Esophagus squamous epithelium (tissue), 5 donors: ENCODE data around the gene SMARCA2. TPM values are rescaled to one million over a fixed set of nuclear protein-coding genes. Genes with fewer than 3 reads are reported as not detected.

ENCODE experiments used
- DNase-seq: peaks from one replicate; lab custom pipeline; 2025; lab: John Stamatoyannopoulos, UW
- H3K27ac ChIP-seq, 4 donors: fragments of 200-600 bp; sonication (generic); one replicate each; pipeline ENCODE4 v1.5.1; 2016 to 2019; ENCODE audit warnings: mild to moderate bottlenecking in 1 of 4
- H3K27me3 ChIP-seq, 4 donors: fragments of 200-600 bp; sonication (generic); 1 replicate in 3 of 4; 2 replicates in 1 of 4; pipeline versions ENCODE4 v1.5.1 to v1.6.0; 2017 to 2021; ENCODE audit warnings: antibody characterized with exemption in 1 of 4
- H3K36me3 ChIP-seq, 3 donors: fragments of 200-600 bp; sonication (generic); one replicate each; pipeline ENCODE4 v1.5.1; 2016 to 2019
- H3K4me1 ChIP-seq, 3 donors: fragments of 200-600 bp; sonication (generic); one replicate each; pipeline ENCODE4 v1.5.1; 2017 to 2019
- H3K4me3 ChIP-seq, 4 donors: fragments of 200-600 bp; sonication (generic); 1 replicate in 3 of 4; 2 replicates in 1 of 4; pipeline ENCODE4 v1.5.1; 2016 to 2019; ENCODE audit warnings: mild to moderate bottlenecking in 2 of 4, moderate library complexity in 1 of 4
- H3K9me3 ChIP-seq, 3 donors: fragments of 200-600 bp; sonication (generic); one replicate each; pipeline ENCODE4 v1.5.1; 2016 to 2019
- POLR2A ChIP-seq, 4 donors: fragments of 450-650 bp; IDR thresholded peaks; one replicate each; pipeline ENCODE4 v1.6.1; 2017; ENCODE audit warnings: antibody characterized with exemption in 4 of 4, mild to moderate bottlenecking in 4 of 4, moderate library complexity in 3 of 4
- WGBS, 2 donors: methylation state at CpG; one replicate each; pipeline ENCODE4 v1.1.5; 2018; 5-methylcytosine and 5-hydroxymethylcytosine counted together
- intact Hi-C: fragments of 100-400 bp; cut with DNase I; formaldehyde crosslinking; loops from one replicate; pipeline ENCODE4 v1.15.0; 2022
- total RNA-seq, 4 donors: library from RNA; depleted of rRNA; stranded (reverse); fragments of >200 nt; gene quantifications; one replicate each; pipeline ENCODE4 v1.1.0, GENCODE V29; 2016
- TF ChIP-seq, protein P1 (sequence below), 6 experiments: fragments of 450-650 bp in 4 of 6; fragments of 200-600 bp in 2 of 6; sonication (generic) in 2 of 6; IDR thresholded peaks; one replicate each; pipeline ENCODE4 v1.5.1; 2016 to 2019; ENCODE audit warnings: antibody characterized with exemption in 6 of 6, mild to moderate bottlenecking in 4 of 6, moderate library complexity in 4 of 6
- donor health status: DM: yes; HTN: yes; CAD: no.

Gene SMARCA2
- total RNA-seq, 4 donors from 2014 or later = 51.0 to 93.3 (median 64.1) TPM

DNA sequence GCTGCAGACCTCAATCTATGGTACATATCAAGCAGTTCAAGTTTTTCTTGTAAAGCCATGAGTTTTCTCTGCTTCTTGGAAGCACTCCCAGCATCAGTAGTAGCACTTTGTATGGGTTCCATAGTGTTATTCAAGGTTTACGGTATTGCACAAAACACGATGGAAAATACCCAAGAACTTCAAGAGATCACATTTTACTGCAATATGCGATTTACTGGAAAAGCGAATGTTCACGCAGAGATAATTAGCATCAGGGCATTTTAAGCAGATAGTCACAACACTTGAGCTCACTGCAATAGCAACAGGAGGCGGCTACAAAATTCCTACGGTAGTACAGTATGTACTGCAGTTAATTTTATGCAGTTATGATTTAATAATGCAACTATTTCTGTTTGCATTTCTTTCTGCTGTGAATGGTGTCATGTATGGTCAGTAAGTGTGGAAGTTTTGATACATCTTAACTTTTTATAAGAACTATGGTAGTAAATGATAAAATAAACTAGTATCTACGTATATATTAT lies 200.8 kb downstream of the SMARCA2 start:
- H3K36me3 ChIP-seq = no peaks in the 10 kb centered on the region
- WGBS, 2 donors = 94% methylated on average over 8 of the region's 8 CpGs
- DNase-seq = no peak

DNA sequence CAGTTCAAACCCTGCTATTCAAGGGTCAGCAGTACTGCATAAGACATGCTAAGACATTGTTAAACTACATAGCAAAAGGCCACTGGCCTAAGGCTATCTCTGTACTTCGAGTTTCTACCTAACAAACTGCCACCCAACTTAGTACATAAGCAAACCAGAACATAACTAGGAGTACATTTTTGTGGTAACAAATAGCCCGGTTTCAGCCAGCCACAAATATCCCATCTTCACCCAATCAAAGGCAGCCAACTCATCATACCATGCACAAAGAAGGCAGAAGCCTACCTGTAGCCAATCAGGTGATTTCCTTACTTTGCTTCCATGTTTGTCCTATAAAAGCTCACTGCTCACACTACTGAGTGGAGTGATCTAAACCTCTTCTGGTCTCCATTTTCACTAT lies 201.4 kb downstream of the SMARCA2 start:
- intact Hi-C loops = no loop called here
- Histone ChIP-seq H3K4me1 (no peaks in the 10 kb centered on the region), H3K36me3 (no peaks in the 10 kb centered on the region), H3K27ac (no peak overlapping the region), H3K9me3 (no peaks in the 10 kb centered on the region), H3K27me3 (no peaks in the 10 kb centered on the region), H3K4me3 (no peak overlapping the region)
- no peak for DNase-seq
- WGBS, 2 donors = 63 to 73% methylated on average over 2 of the region's 2 CpGs
- TF ChIP-seq, protein P1, sequence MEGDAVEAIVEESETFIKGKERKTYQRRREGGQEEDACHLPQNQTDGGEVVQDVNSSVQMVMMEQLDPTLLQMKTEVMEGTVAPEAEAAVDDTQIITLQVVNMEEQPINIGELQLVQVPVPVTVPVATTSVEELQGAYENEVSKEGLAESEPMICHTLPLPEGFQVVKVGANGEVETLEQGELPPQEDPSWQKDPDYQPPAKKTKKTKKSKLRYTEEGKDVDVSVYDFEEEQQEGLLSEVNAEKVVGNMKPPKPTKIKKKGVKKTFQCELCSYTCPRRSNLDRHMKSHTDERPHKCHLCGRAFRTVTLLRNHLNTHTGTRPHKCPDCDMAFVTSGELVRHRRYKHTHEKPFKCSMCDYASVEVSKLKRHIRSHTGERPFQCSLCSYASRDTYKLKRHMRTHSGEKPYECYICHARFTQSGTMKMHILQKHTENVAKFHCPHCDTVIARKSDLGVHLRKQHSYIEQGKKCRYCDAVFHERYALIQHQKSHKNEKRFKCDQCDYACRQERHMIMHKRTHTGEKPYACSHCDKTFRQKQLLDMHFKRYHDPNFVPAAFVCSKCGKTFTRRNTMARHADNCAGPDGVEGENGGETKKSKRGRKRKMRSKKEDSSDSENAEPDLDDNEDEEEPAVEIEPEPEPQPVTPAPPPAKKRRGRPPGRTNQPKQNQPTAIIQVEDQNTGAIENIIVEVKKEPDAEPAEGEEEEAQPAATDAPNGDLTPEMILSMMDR (IDR thresholded peaks at IDR 0.05) = no peak
- no peak for TF ChIP-seq POLR2A (IDR thresholded peaks at IDR 0.05)

More for the DNA sequence above, 200.8 kb downstream of the SMARCA2 start:
- TF ChIP-seq POLR2A (IDR thresholded peaks at IDR 0.05) = no peak
- TF ChIP-seq, protein P1 (IDR thresholded peaks at IDR 0.05) = no peak
- Histone ChIP-seq H3K27ac (no peak overlapping the region), H3K4me1 (no peaks in the 10 kb centered on the region), H3K27me3 (no peaks in the 10 kb centered on the region), H3K4me3 (no peak overlapping the region), H3K9me3 (no peaks in the 10 kb centered on the region)
- intact Hi-C loops = no loop called here

- Histone ChIP-seq H3K4me1 (no peaks in the 10 kb centered on the region), H3K27ac (no peak overlapping the region), H3K4me3 (no peak overlapping the region), H3K9me3 (no peaks in the 10 kb centered on the region), H3K27me3 (no peaks in the 10 kb centered on the region), H3K36me3 (no peaks in the 10 kb centered on the region)
- intact Hi-C loops = no loop called here
- TF ChIP-seq POLR2A (IDR thresholded peaks at IDR 0.05) = no peak
- no peak for DNase-seq
- 71 to 79% methylated on average over 3 of the region's 3 CpGs for WGBS, 2 donors
Measured at GRCh38 chr9:2217540-2217939, 202.4 kb downstream of the SMARCA2 start.

DNA sequence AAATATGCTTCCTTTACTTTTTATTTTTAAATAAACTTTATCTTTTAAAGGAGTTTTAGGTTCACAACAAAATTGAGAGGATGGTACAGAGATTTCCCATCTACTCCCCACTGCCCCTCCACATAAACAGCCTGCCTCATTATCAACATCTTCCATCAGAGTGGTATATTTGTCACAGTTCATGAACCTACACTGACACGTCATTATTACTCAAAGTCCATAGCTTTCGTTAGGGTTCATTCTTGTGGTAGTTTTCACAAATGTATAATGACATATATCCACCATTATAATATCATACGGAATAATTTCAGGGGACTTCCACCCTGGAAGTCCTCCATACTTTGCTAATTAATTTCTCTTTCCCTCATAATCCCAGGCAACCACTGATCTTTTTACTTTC lies 204.9 kb downstream of the SMARCA2 start:
- intact Hi-C loops = no loop called here
- H3K27ac ChIP-seq = no peak overlapping the region
- H3K36me3 ChIP-seq = no peaks in the 10 kb centered on the region
- no peaks in the 10 kb centered on the region for H3K27me3 ChIP-seq
- no peak for DNase-seq
- 76 to 80% methylated on average over 3 of the region's 3 CpGs for WGBS, 2 donors
- H3K9me3 ChIP-seq = no peaks in the 10 kb centered on the region
- H3K4me1 ChIP-seq = no peaks in the 10 kb centered on the region
- TF ChIP-seq, protein P1 (IDR thresholded peaks at IDR 0.05) = no peak
- no peak for TF ChIP-seq POLR2A (IDR thresholded peaks at IDR 0.05)
- H3K4me3 ChIP-seq = no peak overlapping the region

DNA sequence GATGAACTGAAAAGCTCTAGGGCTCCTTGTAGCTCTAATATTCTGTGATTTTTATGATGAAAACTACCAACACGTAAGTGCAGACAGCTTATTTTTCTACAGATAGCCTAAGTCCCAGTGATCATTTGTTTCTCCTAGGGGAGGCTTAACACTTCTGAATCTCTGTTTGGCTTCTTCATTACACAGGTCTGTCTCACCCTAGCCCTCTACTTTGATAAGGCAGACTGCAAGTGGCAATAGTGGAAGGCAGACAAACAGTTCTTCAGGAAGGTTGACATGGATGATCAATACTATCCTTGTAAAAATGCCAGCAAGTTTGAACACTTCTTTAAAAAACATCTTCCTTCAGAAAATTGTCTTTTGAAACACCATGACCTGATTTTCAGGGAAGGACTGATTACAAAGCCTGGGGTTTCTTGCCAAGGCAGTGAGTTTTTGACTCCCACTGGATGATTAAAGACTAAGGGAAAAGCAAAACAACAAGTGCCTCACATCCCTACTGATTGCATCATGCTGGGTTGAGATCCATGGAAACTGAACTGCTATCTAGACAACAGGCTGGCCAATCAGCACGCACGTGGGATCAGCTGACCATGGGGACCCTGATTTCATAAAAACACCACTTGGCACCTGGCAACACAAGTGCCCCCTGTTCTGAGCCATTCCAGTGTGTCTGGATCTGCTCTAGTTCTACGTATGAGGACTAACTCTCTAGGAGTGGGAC lies 212.2 kb downstream of the SMARCA2 start:
- DNase-seq = no peak
- Histone ChIP-seq H3K4me3 (no peak overlapping the region), H3K9me3 (no peaks in the 10 kb centered on the region), H3K4me1 (peaks cover 9 to 44% (median 9%) of the 10 kb centered on the region in 3 donors), H3K27ac (peak overlapping the region in 1 of 4 donors; percentile 41), H3K27me3 (no peaks in the 10 kb centered on the region), H3K36me3 (no peaks in the 10 kb centered on the region)
- intact Hi-C loops = no loop called here
- no peak for TF ChIP-seq POLR2A (IDR thresholded peaks at IDR 0.05)
- TF ChIP-seq, protein P1 (IDR thresholded peaks at IDR 0.05) = no peak
- WGBS, 2 donors = 69 to 87% methylated on average over 4 of the region's 4 CpGs
